ENCODE data around the gene VMP1. TPM values are rescaled to one million over a fixed set of nuclear protein-coding genes. Genes with fewer than 3 reads are reported as not detected.

Gene VMP1
- total RNA-seq, 1 experiment from 2014 or later: 306 TPM

DNA sequence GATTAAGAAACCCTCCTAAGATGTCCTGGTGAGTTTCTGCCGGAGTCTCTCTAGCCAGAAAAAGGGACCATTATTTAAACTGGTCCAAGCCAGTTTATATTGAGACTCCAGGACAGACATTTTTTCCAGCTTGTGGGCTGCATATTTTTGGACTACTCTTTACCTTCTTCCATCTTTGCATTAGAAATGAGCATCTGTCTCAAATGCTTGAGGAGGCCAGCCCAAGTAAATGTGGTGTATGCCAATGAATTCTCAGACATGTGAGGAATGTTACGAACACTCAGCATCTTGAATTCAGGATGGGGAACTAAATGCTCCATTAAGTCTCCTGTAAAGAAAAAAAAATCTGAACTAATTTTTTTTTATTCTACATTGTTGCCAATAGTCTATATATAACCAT is 166.9 kb downstream of the VMP1 start:
- in situ Hi-C loops (cut with HindIII; ENCODE audit: low sequenced_read_pairs): no loop called here
- DNase-seq (ENCODE audit: low spot score): no peak

DNA sequence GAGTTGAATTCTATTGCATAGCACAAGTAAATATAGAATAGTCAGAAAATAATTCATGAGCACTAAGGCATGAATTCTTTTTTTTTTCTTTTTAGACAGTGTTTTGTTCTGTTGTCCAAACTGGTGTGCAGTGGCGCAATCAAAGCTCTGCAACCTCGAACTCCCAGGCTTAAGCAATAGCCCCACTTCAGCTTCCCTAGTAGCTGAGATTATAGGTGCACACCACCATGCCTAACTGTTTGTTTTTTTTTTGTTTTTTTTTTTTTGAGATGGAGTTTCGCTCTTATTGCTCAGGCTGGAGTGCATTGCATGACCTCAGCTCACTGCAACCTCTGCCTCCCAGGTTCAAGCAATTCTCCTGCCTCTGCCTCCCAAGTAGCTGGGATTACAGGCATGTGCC is 168.7 kb downstream of the VMP1 start:
- in situ Hi-C loops (cut with HindIII; ENCODE audit: low sequenced_read_pairs): no loop called here
- no peak for DNase-seq (ENCODE audit: low spot score)

DNA sequence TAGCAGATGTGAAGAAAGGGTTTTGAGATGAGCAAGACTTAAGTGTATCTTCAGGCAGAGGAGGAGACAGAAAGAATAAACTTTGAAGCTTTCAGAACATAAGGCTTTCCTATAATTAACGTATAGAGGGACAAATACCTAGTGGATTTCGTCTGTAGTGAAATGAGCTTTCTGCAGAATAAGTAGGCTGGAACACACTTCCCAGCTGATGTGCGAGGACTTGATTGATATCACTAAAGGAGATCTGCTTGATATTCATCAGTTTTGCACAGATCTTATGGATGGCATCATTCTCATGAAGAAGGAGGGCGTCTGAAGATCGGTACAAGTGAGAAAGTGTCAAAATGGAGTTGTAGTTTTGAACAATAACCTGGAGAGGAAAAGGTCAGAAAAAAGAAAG is 170.5 kb downstream of the VMP1 start:
- in situ Hi-C loops (cut with HindIII; ENCODE audit: low sequenced_read_pairs): no loop called here

DNA sequence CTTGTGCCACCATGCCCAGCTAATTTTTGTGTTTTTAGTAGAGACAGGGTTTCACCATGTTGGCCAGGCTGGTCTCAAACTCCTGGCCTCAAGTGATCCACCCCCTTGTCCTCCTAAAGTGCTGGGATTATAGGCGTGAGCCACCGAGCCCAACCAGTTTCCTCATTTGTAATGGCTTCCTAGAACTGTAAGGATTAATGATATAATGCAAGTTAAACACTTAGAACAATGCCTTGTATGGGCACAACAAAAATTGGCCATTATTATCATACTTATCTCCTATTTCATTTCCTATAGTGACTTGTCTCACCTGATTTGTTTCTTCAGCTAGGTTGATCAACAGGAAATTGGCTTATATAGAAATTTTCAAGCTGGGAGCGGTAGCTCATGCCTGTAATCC is 171.2 kb downstream of the VMP1 start:
- no peak for DNase-seq (ENCODE audit: low spot score)
- in situ Hi-C loops (cut with HindIII; ENCODE audit: low sequenced_read_pairs): no loop called here

More for the DNA sequence above, 170.5 kb downstream of the VMP1 start:
- DNase-seq (ENCODE audit: low spot score): no peak

DNA sequence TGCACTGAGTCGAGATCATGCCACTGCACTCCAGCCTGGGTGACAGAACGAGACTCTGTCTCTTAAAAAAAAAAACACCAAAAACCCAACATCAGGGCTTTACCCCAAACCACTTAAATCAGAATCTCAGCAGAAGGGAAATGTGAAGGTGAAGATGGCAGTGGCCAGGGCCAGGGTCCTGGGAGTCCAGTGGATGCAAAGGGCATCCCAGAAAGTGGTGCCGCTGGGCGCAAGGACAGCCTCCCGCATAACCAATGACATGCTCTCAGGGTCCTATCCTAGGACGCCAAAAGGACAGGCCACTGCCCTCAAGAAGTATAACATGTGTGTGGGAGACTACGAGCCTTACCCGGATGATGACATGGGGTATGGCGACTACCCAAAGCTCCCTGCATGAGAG is 177.4 kb downstream of the VMP1 start:
- in situ Hi-C loops (cut with HindIII; ENCODE audit: low sequenced_read_pairs): no loop called here
- no peak for DNase-seq (ENCODE audit: low spot score)

DNA sequence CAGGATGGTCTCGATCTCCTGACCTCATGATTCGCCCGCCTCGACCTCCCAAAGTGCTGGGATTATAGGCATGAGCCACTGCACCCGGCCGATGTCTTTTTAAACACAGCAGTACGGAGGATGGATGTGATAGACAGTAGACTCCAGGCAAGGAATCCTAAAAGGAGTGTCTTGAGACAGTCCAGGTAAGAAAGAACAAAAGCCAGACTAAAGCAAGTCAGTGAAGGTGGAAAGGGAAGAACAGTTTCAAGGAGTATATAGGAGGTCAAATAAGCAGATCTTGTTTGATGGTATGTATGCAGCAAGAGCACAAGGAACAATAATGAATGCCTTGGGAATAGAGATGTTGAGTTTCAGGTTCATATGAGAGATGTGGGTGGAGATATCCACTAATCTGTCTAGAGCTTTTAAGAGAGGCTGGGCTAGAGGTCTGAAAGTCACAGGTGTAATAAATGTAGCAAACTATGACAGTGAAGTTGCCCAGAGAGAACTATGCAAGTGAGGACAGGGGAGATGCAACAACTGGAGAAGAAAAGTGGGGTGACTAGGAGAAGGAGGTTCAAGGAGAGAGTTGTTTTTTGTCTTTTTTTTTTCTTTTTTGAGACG is 180.8 kb downstream of the VMP1 start:
- in situ Hi-C loops (cut with HindIII; ENCODE audit: low sequenced_read_pairs): no loop called here
- DNase-seq (ENCODE audit: low spot score): no peak

DNA sequence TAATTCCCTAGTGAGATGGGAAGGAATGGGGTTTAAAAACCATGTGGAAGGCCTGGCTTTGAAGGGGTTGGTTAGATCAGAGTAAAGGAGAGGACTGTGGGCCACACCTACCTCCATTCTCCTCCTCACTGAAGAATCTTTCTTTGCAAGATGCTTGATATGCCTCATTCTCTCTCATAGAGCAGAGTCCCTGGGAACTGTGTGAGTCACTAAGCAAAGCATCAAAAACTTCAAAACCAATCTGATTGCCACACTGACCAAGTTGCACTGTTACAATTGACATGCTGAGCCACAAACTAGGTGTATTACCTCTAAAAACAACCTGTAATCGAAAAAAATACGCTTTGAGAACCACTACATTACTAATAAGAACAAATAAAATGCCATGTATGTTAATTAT is 183.3 kb downstream of the VMP1 start:
- DNase-seq (ENCODE audit: low spot score): no peak
- in situ Hi-C loops (cut with HindIII; ENCODE audit: low sequenced_read_pairs): no loop called here

Other genes starting within 250 kb of the VMP1 start
- 66.5 and 90.4 TPM in 2 replicates for gene DHX40, start 142.0 kb upstream of the VMP1 start, total RNA-seq (2014; rRNA removed; shearing (Covaris generic))
- gene CLTC, start 87.8 kb upstream of the VMP1 start, total RNA-seq (2014; rRNA removed; shearing (Covaris generic)): 259 and 403 TPM in 2 replicates
- 34.9 and 46.3 TPM in 2 replicates for gene PTRH2, start 224 bp upstream of the VMP1 start, total RNA-seq (2014; rRNA removed; shearing (Covaris generic))
- gene TUBD1, start 185.3 kb downstream of the VMP1 start, total RNA-seq (2014; rRNA removed; shearing (Covaris generic)): 16.7 and 24.0 TPM in 2 replicates
- 16.6 and 23.0 TPM in 2 replicates for gene RPS6KB1, start 185.5 kb downstream of the VMP1 start, total RNA-seq (2014; rRNA removed; shearing (Covaris generic))

Data from G401 (cell line).